Body of pancreas (tissue), 4 donors: ENCODE data around the gene INSYN2B.

Experiments used
- POLR2A ChIP-seq, 3 donors: fragments of 450-650 bp; IDR thresholded peaks; one replicate each; pipeline ENCODE4 v1.6.1; 2016; ENCODE audit warnings: antibody characterized with exemption in 3 of 3, mild to moderate bottlenecking in 2 of 3
- TF ChIP-seq, protein P1 (sequence below), 7 experiments: fragments of 450-650 bp in 4 of 7; fragments of 200-600 bp in 3 of 7; sonication (generic) in 3 of 7; IDR thresholded peaks; one replicate each; pipeline ENCODE4 v1.5.1; 2016 to 2019; ENCODE audit warnings: antibody characterized with exemption in 7 of 7

DNA sequence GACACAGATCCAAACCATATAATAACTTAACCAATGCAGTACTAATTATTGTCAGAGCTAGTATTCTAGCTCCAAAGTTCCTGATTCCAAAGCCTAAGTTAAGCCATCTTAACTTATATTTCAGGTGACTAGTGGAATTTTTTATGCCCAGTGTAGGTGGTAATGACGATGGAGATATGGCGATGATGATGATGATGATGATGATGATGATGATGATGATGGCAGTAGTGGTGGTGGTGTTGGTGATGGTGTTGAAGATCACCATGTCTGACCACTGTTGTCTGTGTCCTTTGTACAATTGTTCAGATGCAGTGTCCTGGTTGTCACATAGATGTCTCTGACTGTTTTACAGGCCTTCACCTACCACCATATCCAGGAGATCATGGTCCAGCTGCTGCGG, 139.9 kb downstream of the INSYN2B start:
- TF ChIP-seq, protein P1, sequence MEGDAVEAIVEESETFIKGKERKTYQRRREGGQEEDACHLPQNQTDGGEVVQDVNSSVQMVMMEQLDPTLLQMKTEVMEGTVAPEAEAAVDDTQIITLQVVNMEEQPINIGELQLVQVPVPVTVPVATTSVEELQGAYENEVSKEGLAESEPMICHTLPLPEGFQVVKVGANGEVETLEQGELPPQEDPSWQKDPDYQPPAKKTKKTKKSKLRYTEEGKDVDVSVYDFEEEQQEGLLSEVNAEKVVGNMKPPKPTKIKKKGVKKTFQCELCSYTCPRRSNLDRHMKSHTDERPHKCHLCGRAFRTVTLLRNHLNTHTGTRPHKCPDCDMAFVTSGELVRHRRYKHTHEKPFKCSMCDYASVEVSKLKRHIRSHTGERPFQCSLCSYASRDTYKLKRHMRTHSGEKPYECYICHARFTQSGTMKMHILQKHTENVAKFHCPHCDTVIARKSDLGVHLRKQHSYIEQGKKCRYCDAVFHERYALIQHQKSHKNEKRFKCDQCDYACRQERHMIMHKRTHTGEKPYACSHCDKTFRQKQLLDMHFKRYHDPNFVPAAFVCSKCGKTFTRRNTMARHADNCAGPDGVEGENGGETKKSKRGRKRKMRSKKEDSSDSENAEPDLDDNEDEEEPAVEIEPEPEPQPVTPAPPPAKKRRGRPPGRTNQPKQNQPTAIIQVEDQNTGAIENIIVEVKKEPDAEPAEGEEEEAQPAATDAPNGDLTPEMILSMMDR (IDR thresholded peaks at IDR 0.05) = no peak
- TF ChIP-seq POLR2A (IDR thresholded peaks at IDR 0.05) = no peak
